GM12865 (cell line): Measurements from ENCODE around the gene SFSWAP.
A peak's percentile ranks its signal among the peaks of the same experiment; 100 is the strongest.
"Not testable (repeated sequence)": the region's sequence is repeated elsewhere in the genome, so short reads cannot be mapped to it uniquely, and the experiment has no call there.

Source experiments
- DNase-seq: peaks from one replicate; pipeline ENCODE4 v3.0.0; 2010; ENCODE audit warnings: low read depth
- H3K4me3 ChIP-seq: 2 replicates; pipeline ENCODE4 v1.5.1; 2011; ENCODE audit warnings: mild to moderate bottlenecking, low read depth, low read length, control low read depth
- TF ChIP-seq, protein P1 (sequence below): IDR thresholded peaks from 2 replicates; pipeline ENCODE4 v1.5.1; 2011; ENCODE audit warnings: low read length, control low read depth, low read depth, inconsistent platforms; ENCODE audit not compliant: insufficient read depth; ENCODE audit errors: missing control alignments

The SFSWAP gene

DNA sequence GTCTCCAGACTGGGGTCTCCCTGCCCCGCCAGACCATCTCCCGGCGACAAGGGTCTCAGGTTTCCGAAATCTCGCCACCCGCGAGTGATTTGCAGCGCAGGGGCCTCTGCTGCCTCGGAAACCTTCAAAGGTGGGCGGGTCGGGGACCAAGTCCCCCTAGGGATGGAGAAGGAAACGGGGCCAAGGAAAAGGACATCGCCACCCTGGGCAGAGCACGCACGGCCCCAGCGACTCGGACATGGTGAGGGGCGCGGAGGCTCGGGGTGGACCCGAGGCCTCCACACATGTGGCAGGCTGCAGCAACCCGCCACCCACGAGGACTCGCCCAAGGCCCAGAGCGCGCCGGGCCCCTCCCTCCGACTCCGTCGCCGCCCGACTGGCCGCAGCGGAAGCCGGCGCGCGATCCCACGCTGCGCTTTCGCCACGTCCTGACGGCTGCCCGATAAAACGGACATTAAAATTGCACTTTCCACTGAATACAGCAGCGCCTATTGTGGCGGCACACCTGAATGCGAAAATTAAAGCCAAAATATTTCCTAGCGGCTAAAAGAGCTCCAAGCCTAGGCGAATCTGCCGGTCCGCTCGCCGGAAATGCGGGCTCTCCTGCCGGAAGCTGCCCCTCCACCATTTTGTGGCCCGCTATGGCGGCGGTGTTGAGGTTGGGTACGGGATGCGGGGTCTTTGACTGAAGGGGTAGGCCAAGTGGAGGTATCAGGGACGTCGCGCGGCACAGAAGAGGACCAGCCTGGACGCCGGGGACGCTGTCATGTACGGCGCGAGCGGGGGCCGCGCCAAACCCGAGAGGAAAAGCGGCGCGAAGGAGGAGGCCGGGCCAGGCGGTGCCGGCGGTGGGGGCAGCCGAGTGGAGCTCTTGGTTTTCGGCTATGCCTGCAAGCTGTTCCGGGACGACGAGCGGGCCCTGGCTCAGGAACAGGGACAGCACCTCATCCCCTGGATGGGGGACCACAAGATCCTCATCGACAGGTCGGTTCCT lies at the start of gene SFSWAP:
SFSWAP (plus strand) TSS at position 627 of the 994 bp plus-strand sequence; CDS start at position 767, 140 bp downstream.
- TF ChIP-seq, protein P1, sequence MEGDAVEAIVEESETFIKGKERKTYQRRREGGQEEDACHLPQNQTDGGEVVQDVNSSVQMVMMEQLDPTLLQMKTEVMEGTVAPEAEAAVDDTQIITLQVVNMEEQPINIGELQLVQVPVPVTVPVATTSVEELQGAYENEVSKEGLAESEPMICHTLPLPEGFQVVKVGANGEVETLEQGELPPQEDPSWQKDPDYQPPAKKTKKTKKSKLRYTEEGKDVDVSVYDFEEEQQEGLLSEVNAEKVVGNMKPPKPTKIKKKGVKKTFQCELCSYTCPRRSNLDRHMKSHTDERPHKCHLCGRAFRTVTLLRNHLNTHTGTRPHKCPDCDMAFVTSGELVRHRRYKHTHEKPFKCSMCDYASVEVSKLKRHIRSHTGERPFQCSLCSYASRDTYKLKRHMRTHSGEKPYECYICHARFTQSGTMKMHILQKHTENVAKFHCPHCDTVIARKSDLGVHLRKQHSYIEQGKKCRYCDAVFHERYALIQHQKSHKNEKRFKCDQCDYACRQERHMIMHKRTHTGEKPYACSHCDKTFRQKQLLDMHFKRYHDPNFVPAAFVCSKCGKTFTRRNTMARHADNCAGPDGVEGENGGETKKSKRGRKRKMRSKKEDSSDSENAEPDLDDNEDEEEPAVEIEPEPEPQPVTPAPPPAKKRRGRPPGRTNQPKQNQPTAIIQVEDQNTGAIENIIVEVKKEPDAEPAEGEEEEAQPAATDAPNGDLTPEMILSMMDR: no peak

DNA sequence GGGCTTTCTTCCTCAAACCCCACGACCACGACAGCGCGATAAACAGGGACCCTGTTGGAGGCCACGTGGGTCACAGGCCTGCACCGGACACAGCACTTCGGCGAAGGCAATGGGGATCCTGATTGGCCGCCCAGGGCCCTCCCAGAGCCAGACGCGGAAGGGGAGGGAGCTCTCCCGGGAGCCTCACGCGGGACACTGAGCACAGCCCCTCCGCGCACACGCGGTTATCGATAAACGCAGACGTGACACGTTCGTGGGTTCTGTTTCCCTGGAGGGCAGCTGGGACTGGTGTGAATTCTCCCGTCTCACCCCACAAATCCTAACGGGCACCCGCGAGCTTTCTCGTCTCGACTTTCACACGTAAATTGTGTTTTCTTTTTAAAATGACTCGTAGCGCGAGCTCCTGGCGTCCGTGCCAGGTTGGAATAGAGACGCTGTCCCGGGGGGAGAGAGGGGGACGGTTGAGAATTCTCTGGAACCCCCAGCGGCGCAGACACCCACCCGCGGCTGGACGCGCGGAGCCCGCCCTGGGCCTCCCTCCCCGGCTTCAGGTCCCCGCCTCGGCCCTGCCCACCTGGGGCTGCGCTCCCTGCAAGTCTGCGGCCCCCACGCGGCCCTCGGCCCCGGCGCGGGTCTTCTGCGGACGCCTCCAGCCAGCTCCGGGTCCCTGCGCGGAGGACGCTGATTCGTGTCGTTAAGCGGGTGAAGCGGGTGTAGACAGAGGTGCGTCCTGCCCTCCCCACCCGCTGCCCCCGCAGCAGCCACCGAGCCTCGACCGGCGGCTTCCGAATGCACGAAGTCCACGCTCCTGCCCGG lies 49.5 kb upstream of the SFSWAP start:
- DNase-seq, H3K4me3 ChIP-seq: not testable (repeated sequence)

More for the DNA sequence above, at the start of gene SFSWAP:
- peak within 1 kb of the TSS; percentile 95 for H3K4me3 ChIP-seq
- DNase-seq: peak; percentile 90

DNA sequence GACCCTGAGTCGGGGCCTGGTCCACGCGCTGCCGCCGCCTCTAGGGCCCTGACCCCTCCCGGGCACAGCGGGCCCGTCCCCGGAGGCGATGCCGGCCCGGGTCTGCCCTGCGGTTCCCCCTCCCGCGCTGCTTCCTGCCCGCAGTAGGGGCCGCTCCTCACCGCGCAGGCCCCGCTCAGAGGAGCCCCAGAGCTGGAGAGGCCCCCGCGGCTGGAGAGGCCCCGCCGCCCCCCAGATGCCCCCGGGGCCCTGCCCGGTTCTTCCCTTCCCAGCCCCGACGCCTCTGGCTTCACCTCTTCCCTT lies 49.0 kb upstream of the SFSWAP start:
- H3K4me3 ChIP-seq, DNase-seq: not testable (repeated sequence)

DNA sequence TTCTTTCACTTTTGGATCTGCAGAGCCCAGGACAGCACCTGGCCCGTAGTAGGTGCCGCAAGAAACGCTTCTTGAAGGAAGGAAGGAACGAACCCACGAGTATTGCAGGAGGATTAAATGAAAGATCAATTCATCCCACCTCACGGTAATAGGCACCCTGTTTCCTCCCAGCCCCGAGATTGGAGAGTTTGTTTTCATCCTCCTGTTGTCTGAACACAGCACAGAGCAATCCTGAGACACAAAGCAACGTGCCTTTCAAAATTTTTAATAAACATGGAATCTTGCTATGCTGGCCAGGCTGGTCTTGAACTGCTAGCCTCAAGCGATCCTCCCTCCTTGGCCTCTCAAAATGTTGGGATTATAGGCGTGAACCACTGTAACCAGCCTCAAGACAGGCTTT lies 48.5 kb upstream of the SFSWAP start:
- DNase-seq, H3K4me3 ChIP-seq: not testable (repeated sequence)

GRCh38 chr12:131665666-131666065 lies 45.2 kb upstream of the SFSWAP start:
- H3K4me3 ChIP-seq, DNase-seq: not testable (repeated sequence)

DNA sequence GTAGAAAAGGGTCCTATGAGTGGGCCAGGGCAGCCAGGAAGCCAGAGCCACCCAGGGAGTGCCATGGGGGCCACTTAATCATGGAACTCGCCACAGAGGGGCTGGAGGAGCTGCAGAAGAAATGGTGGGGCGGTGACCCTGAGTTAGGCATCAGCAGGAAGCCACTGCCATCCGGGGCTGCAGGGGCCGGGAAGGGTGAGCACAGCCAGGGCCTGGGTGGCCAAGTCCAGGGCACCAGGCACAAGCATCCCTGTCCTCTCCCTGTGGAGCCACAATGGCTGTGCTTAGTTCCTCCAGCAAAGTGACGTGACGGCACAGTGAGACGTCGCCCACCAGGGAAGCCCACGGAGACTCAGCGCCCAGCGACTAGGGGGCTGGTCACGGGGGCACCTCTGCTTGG lies 44.4 kb upstream of the SFSWAP start:
- DNase-seq, H3K4me3 ChIP-seq: not testable (repeated sequence)

DNA sequence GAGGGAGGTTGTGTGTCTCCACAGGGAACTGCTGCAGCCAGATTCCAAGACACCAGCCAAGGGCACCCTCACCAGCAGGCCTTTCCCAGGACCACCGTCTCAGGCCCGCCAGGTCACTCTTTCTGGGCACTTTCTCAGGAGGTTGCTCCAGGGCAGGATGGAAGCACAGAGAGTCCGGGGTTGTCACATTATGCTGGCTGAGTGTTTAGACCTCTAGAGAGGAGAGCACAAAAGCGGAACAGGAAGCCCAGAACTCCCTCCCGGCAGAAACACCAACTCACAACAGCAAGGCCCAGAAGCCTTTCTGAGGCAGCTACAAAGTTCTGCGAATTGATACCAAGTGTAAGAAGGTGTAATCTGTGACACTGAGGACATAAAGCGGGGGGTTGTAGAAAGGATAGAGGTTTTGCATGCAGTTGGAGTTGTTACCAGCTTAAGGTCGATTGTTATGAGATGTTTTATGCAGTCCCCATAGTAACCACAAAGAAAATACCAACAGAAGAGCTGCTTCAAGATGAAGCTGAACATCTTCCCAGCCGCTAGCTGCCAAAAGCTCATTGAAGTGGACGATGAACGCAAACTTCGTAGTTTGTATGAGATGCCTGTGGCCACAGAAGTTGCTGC lies 43.8 kb upstream of the SFSWAP start:
- H3K4me3 ChIP-seq: not testable (repeated sequence)

GRCh38 chr12:131671276-131671675 lies 39.6 kb upstream of the SFSWAP start:
- DNase-seq: no peak
- TF ChIP-seq, protein P1: no peak
- no peak overlapping the region for H3K4me3 ChIP-seq

More for the DNA sequence above, 43.8 kb upstream of the SFSWAP start:
- peak; percentile 18 for DNase-seq

- DNase-seq: no peak
- H3K4me3 ChIP-seq: no peak overlapping the region
- TF ChIP-seq, protein P1: no peak
These were observed 39.0 kb upstream of the SFSWAP start for GRCh38 chr12:131671871-131672270.
